Ecto neural progenitor cell (in vitro differentiated cells): ENCODE results near the gene PRKCA.

ENCODE experiments used
- DNase-seq: peaks from one replicate; pipeline ENCODE4 v3.0.0-alpha.2; 2018; ENCODE audit warnings: low spot score

PRKCA gene

DNA sequence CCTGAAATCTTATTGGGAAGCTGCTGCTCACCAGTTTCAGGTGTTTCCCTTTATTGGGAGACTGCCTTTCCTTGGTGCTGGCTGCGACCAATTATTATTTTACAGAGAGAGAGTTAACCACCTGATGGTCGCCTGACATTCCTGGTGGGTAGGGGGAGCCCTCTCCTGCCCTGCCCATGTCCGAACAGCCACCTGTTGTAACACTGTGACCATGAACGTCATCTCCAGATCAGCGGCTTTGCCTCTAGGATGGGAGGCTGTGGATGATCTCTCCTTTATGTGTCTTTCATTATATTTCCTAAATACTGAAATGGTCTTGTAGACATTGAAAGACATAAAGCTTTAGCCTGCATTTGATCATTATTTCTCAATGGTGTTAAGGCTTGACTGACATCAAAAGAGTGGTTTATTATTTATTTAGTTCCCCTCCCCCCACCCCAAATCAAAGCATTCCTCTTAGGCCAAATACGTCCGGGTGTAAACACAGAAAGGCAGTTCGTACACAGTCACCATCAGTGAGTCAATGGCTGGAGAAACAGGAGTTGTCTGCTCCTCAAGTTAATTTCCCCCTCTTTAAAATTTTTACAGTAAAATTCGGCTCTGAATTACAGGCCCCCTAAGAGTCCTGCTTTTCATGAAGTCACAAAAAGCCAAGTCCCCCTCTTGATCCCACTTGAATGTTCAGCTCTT is 474.7 kb downstream of the PRKCA start:
- DNase-seq: no peak

DNA sequence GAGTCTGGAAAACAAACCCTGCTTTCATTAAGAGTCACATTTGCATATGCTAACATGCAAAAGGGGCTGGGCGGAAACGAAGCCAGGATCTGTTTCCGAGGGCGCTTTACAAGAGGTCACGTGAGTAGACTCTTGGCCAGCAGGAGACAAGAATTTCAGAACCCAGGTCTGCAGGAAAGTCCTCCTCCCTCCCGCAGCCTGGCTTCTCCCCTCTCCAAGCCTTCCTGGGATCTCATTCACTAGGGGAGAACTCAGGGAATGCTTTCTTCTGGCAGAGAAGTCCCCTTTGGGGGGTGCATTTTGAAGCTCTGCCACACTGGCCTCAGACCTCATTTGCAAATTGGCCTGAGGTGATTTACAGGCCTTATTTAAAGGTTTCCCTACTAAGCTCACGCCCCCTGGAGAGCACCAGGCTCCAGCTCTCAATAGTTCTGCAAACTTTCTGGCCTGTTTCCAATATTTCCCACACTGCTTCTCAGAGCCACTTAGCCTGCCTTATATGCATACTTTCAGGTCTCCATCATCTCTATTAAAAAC is 475.3 kb downstream of the PRKCA start:
- DNase-seq: no peak

DNA sequence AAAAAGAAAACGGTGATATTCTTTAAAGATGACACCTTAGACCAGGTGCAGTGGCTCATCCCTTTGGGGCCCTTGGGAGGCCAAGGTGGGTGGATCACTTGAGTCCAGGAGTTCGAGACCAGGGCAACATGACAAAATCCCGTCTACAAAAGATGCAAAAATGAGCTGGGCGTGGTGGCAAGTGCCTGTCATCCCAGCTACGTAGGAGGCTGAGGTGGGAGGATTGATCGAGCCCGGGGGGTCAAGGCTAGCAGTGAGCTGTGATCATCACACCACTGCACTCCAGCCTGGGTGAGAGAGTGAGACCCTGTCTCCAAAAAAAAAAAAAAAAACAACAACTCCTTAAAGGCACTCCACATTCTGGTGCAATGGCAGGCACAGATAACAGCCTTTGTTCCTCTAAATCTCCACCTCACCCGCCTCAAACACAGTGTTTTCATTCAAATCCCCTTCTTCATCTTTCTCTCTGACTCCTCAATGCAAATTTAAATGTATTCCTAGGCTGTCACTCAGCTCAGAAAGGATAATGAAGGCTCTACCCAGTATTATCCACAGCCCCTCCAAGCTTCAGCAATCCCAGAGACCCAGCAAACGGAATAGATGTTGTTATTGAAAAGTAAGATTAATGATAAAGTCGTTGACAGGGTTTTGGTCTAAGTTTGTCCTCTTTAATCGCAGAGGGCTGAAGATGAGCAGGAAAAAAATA is 476.3 kb downstream of the PRKCA start:
- DNase-seq: no peak

DNA sequence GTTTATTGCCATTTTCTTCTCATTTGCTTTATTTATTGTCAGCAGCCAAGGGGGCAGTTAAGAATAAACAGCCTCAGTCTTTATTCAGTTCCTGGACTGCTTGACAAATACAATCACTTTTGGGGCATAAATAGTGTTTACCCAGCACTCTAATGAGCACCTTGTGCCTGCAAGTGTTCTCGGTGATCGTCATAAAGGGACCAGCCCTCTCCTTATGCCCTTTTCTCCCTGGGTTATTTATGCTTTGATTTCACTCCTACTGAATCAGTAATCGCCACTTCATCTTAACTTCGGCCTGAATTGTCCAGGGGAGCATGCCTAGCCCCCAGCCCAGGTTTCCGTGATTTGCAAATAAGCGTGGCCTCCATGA is 476.8 kb downstream of the PRKCA start:
- no peak for DNase-seq

DNA sequence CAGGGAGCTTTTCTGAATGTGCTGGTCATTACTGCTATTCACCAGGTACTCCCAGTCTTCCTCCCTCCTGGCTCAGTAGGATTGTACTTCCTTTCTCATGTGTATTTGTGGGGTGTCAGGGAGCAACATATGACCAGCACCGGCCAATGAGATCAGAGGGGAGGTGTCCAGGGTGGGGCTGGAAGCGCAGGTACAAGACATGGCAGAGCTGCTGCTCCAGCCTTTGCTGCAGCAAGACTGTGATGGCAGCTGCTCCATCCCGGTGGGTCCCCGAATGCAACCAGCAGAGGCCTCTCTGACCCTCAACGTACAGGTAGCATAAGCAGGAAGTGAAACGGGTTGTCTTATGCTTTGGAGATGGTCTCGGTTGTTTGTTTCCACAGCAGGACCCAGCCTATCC is 478.7 kb downstream of the PRKCA start:
- DNase-seq: no peak

DNA sequence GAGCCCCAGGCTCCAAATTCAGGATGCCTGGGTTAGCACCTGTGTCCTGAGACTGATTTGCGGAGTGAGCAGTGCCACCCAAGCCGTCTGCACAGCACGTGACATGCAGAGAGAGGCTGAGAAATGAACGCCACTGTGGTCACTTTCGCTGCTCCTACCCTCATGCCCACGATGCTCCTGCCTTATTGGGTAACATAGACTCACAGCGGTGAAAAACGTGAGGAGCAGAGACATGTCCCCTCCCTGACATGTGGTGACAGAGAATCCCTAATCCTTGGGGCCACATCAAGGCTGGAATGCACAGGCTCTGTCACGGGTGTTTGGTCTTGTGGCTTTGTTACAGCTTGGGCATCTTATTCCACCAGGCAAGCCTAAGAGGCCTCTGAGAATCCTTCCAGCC is 480.4 kb downstream of the PRKCA start:
- DNase-seq: no peak

DNA sequence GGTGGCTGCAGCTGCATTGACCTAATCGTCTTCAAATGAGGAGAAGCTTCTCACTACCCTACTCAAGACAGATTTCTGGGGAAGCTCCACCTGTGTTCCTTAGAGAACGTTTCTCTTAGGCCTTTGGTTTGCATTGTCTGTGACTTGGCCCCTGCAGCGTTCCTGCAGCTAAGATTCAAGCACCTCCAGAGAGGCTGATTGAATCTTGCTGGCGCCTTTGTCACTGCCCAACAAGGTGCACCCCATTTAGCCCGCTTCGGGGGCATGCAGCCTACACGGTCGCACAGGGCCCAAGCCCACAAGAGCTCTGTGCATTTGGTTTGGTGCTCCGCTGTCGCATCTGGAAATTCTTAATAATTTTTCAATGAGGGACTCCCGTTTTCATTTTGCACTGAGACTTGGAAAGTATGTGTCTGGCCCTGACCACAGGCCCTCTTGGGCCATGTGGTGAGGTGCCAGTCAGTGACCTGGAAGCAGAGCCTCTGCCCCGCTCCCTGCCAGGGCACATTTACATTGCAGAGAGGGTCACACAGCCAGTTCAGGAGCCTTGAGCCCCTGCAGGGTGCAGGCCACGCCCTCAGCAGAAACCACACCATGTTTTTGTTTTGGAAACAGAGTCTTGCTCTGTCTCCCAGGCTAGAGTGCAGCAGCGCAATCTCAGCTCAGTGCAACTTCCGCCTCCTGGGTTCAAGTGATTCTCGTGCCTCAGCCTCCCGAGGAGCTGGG is 481.4 kb downstream of the PRKCA start:
- no peak for DNase-seq

DNA sequence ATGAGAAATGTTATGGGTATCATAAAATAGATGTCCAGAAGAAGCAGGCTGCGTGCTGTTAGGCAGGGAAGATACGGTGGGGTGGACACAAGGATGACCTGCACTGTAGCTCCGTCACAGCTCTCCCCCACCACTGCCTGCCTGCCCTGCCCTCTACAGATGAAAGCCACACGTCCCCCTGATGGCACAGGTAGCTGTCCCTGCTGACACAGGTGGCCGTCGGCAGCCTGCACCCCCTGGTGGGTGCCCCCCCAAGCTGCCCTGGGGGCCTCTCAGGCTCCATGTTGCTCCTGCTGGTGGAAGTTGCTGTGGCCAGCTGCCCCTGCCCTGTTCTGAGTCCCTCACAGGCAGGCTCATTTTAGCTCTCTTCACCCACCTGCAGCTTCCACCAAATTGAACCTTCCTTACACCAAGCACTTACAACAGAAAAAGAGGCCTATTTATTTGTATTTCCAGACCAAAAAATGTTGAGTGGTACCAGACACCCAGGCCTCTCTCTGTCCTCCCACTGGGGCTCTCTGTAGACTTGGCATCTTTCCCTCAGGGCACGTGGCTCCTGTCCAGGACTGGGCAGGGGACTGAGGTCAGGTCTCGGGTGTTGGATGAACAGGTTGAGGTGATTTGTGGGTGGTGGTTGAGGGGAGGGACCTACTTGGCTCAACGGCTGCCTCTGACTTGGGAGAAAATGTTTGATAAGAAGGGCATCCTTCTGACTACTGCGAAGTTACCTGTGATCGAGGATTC is 482.4 kb downstream of the PRKCA start:
- DNase-seq: no peak

DNA sequence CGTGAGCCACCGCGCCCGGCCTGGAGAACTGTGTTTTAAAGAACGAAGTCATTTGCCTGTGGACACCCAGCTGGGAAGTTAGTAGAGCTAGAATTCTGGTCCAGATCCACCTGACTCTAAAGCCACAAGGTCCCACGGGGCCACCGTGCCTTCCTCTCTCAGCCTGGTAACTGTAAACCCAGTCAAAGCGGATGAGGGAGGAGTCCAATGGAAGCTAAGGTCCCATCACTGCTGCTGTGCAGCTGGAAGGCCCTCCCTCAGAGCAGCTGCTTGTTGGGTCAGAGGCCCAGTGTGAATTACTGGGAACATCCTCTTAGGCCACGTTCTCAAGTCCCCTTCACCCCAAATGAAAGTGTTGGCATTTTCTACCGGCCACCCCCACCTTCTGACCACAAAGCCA is 483.7 kb downstream of the PRKCA start:
- no peak for DNase-seq

DNA sequence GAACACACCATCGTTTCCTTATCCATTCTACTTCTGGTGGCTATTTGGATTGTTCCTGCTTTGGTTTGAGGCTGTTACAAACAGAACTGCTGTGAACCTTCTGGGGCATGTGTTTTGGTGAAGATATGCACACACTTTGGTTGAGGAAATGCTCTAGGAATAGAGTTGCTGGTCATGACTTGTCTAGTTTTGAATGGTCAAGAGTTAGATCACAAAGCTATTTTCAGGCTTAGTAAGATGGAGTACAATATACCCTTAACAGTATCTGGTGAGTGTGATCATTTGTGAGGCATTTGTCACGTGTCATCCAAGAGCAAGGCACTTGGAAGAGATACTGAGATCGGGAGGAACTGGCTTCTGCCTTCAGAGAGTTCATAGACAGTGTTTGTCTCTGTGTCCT is 485.5 kb downstream of the PRKCA start:
- no peak for DNase-seq

DNA sequence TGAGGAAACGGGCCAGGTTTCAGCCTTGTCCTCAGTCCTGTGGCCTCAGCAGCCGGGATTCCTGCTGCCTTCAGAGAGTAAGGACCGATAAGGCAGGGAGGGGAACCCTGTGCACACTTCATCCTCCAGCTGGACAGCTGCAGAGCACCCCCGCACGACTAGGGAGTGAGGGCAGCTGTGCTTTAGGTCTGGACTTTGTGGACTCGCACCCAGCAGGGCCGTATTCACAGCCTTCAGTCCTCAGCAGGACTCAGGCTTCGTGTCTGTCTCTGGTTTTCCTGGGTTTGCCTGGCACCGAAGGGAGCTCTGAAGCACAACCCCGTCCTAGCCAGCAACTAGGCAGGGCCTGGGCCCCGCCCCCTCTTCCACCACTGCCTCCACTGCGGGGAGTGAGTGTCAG is 486.7 kb downstream of the PRKCA start:
- no peak for DNase-seq

DNA sequence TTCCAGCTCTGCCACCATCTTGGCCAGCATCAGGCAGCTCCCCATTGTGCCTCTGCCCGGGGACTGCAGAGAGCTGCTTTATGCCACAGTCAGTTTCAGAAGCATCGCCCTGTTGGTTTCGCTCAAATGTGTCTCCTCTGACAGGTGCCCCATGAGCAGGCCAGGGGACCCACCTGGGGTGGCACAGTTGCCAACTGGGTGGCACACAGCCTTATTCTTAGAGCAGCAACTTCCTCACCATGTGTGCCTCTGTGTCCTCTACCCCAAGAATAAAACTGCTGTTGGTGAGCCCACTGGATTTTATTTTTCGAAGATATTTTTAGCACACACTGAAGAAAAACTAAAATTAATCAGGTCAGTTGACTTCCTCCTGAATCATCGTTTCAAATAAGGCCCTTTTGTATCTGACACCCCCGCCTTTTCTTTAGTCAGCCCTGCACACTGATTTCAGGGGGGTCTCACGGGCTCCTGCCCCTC is 487.6 kb downstream of the PRKCA start:
- no peak for DNase-seq

DNA sequence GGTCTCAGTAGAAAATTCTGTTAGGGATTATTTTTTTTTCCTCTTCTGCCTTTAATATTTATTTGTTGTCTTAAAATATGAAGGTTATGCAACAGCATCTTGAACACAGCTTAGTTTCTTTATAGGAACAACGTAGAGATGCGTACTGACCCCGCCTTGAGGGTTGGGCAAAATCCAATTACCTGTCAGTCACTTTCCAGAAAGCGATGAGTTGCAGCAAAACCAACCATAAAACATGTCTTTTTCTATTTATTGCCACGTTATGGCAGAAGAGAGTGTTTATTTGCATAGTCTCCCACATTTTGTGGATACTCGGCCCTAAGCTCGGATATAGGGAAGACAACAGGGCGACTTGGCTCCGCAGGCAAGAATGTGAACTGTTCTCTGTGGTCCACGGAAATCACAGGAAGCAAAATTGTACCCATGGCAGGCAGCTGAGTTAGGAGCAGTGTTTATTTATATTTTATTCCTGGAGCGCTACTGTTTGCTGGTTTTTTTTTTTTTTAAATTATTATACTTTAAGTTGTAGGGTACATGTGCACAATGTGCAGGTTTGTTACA is 488.2 kb downstream of the PRKCA start:
- DNase-seq: no peak

DNA sequence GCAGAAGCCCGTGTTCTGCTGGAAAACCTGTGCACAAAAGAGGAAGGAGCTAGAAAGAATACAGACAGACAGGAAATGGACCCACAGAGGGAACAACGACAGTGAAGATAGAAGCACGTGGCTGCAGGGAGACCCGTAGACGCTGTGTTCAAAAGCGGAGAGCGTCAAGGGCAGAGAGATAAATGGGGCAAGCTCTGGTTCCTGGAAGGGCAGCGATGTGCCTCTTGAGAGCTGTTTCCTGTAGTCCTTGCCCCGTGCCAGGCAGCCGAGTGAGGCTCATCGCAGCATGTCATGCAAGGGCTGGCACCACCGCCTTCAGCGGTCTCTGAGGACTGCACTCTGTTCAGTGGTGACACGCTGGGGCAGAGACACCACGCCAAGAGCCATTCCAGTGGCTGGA is 488.9 kb downstream of the PRKCA start:
- DNase-seq: no peak

DNA sequence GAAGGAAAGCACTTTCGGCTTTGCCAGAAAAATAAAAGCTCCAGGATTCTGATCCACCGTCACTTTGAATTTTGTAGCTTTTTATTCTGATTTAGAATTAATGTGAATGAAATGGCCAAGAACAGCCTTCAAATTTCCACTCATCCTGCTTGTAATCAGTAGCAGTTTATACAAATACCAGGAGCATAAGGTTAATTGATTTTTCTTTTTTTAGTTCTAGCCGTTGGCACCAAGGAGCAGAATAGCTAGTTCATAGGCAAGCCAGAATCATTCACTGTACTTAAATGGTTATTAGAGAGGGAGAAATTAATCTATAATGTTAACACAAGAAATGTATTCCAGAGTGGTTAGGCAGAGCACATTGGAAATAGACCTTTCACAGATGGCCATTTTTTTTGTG is 491.4 kb downstream of the PRKCA start:
- no peak for DNase-seq

DNA sequence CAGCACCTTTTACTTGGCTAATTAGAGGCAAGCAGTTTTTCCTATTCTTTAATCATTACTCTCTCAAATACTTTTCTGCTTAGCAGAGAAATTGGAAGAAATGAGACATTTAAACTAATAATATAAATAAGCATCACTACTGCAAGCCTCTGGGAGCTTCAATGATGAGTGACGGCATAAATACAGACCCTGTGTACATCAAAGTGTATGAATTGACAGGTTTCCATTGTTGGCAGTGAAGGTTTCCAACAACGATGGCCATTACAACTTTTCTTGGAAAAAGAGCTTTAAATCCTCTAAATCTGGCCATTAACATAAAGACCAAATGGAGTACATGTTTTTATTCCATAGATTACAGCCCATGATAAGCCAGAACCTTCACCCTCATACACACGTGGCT is 493.1 kb downstream of the PRKCA start:
- DNase-seq: no peak

DNA sequence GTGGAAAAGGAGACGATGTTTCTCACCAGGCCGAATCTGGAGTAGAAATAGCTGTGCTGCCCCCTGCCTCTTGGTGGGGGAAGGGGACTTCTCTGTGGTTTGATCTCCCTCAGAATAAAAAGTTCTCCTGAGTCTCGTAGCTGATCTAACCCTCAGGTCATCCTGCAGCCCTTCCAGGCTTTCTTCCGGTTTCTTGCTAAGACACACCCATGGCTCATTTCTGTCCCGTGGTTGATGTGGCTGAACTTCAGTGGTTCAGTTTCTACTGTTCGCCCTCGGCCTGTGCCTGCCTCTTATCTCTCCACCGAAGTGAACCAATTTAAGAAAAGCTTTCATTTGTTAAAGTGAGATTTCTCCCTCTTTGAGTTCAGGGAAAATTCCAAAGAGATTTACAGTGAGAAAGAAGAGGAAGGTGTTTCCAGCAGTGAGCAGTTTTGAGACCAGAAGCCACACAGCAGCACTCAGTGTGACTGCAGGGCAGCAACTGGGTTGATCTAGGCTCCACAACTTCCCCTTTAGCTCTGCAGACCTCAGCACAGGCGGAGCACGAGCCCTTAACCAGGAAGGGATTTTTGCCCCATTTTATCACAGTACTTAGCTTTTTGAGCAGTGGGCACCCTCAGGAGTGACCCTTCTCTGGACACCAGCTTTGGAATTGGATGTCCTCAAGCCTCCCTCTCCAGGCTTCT is 497.6 kb downstream of the PRKCA start:
- DNase-seq: no peak

DNA sequence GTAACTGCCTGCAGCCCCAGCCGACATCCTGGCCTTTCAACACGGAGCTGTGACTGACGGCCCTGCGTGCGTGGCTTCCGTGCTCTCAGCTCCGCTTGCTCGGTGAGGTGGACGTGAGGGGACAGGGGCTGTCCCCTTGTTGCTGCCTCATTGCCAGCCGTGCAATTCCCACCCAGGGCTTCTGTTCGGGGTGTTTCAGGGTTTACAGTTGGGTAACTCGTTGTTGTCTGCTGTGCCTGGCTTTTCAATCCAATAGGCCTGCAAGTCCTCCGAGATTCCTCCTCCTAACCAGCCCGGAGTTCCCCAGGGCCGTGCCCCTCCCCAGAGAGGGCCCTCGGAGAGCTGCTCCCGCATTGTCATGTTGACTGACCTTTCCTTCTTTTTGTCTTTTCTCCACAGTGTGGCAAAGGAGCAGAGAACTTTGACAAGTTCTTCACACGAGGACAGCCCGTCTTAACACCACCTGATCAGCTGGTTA is 501.1 kb downstream of the PRKCA start:
- no peak for DNase-seq

DNA sequence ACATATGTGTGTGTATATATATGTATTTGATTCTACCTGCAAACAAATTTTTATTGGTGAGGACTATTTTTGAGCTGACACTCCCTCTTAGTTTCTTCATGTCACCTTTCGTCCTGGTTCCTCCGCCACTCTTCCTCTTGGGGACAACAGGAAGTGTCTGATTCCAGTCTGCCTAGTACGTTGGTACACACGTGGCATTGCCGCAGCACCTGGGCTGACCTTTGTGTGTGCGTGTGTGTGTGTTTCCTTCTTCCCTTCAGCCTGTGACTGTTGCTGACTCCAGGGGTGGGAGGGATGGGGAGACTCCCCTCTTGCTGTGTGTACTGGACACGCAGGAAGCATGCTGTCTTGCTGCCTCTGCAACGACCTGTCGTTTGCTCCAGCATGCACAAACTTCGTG is 503.2 kb downstream of the PRKCA start:
- no peak for DNase-seq

DNA sequence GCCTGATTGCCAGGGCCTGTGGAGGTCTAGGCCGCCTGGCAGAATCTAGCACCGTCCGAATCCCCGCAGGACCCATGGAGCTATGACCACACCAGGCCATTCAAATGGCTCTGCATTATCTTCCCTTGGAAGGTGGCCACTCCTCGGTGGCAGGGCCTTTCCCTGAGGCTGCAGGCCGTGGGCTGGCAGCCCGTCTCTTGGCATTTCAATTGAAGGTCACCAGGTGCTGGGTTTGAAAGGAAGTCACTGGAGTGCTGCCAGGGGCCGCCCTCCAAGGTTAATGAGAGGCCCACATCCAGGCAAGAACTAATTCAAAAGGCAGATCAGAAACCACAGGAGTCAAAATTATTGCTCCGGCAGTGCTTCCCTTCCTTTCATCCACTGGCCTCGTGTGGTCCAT is 504.8 kb downstream of the PRKCA start:
- no peak for DNase-seq

DNA sequence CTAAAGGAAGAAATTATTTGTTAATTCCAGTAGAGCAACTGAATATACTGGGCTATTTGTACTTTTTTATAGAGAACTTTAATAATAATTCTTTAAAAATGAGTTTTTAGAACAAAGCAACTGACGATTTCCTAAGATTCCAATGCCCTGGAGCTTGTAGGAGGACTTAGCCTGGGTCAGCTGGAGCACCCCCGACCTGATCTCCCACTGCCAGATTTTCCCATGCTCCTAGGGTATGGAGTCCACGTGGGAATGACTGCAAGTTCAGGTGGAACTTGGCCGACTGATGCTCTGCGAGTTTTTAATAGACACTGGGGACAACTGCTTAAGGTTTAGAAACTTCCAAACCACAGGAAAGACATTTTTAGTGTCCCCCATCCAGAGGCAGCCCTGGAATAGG is 507.0 kb downstream of the PRKCA start:
- no peak for DNase-seq
